HG03045 (cell line): ENCODE measurements around the gene TYK2.
A peak's percentile ranks its signal among the peaks of the same experiment; 100 is the strongest.
"Not testable (repeated sequence)": the region's sequence is repeated elsewhere in the genome, so short reads cannot be mapped to it uniquely, and the experiment has no call there.

Experiments
- ATAC-seq: cut with Tn5 transposase; IDR thresholded peaks from one replicate; pipeline ENCODE4 v1.9.1; 2021; ENCODE audit warnings: mild to moderate bottlenecking, moderate library complexity; ENCODE audit not compliant: unreplicated experiment

The TYK2 gene

GRCh38 chr19:10380313-10381102, at the start of gene TYK2:
Gene TYK2, minus strand, starts transcription at chr19:10380572. Its CDS starts 2,166 bp downstream, at chr19:10378406.
- peak; percentile 96 for ATAC-seq

GRCh38 chr19:10428996-10429381, 48.6 kb upstream of the TYK2 start:
- no peak for ATAC-seq

GRCh38 chr19:10427169-10427568, 46.8 kb upstream of the TYK2 start:
- ATAC-seq: no peak

- no peak for ATAC-seq
Measured at GRCh38 chr19:10424011-10424637, 43.8 kb upstream of the TYK2 start.

GRCh38 chr19:10422846-10423245, 42.5 kb upstream of the TYK2 start:
- ATAC-seq: no peak

GRCh38 chr19:10422046-10422461, 41.7 kb upstream of the TYK2 start:
- no peak for ATAC-seq

GRCh38 chr19:10421240-10422045, 41.1 kb upstream of the TYK2 start:
- ATAC-seq: no peak

GRCh38 chr19:10420444-10421239, 40.3 kb upstream of the TYK2 start, which contains the start of gene PDE4A:
Gene PDE4A, plus strand, starts transcription at chr19:10420538. Its CDS starts 227 bp downstream, at chr19:10420765.
- no peak for ATAC-seq

GRCh38 chr19:10419646-10420443, 39.5 kb upstream of the TYK2 start:
- ATAC-seq: no peak

- ATAC-seq: no peak
Measured at GRCh38 chr19:10419200-10419645, 38.9 kb upstream of the TYK2 start.

GRCh38 chr19:10418485-10419199, 38.3 kb upstream of the TYK2 start:
- no peak for ATAC-seq

- no peak for ATAC-seq
Measured at GRCh38 chr19:10418235-10418484, 37.8 kb upstream of the TYK2 start.

- no peak for ATAC-seq
Measured at GRCh38 chr19:10417541-10418234, 37.3 kb upstream of the TYK2 start.

GRCh38 chr19:10416380-10417257, 36.2 kb upstream of the TYK2 start:
- ATAC-seq: peak; percentile 65

- ATAC-seq: no peak
Measured at GRCh38 chr19:10416083-10416379, 35.7 kb upstream of the TYK2 start.

- ATAC-seq: peak; percentile 43
Measured at GRCh38 chr19:10412257-10412977, 32.0 kb upstream of the TYK2 start.

- not testable (repeated sequence) for ATAC-seq
Measured at GRCh38 chr19:10411224-10411623, 30.9 kb upstream of the TYK2 start.
